Activated T-helper 17 cell treated with anti-CD3 and anti-CD28 coated beads, Interleukin-2, amount 50 U/mL, for 72 hours (primary cell): ENCODE results near the gene MEGF9. TPM values are rescaled to one million over a fixed set of nuclear protein-coding genes. Genes with fewer than 3 reads are reported as not detected.

Experiments used
- ATAC-seq: fragments of 150-1000 bp; cut with Tn5 transposase; replicated peaks from 2 replicates; pipeline ENCODE4 v1.10.0; 2021; ENCODE audit warnings: mild to moderate bottlenecking, moderate library complexity
- H3K27ac Mint-ChIP-seq: one replicate; pipeline ENCODE4 v1.8.0; 2022; ENCODE audit warnings: mixed read lengths
- H3K27me3 Mint-ChIP-seq: one replicate; pipeline ENCODE4 v1.8.0; 2022; ENCODE audit warnings: mixed read lengths
- H3K36me3 Mint-ChIP-seq: one replicate; pipeline ENCODE4 v1.8.0; 2022; ENCODE audit warnings: low read depth, mild to moderate bottlenecking, mixed read lengths
- H3K4me1 Mint-ChIP-seq: one replicate; pipeline ENCODE4 v1.8.0; 2022; ENCODE audit warnings: mixed read lengths
- H3K4me3 Mint-ChIP-seq: one replicate; pipeline ENCODE4 v1.8.0; 2022; ENCODE audit warnings: mild to moderate bottlenecking, mixed read lengths
- H3K9me3 Mint-ChIP-seq: one replicate; pipeline ENCODE4 v1.8.0; 2022; ENCODE audit warnings: mixed read lengths
- total RNA-seq, 2 donors: library from RNA; stranded (reverse); gene quantifications; one replicate each; pipeline ENCODE4 v1.2.3, GENCODE V29; 2022

MEGF9 gene
- total RNA-seq, 2 donors from 2014 or later, result 3.3 to 4.1 TPM

DNA sequence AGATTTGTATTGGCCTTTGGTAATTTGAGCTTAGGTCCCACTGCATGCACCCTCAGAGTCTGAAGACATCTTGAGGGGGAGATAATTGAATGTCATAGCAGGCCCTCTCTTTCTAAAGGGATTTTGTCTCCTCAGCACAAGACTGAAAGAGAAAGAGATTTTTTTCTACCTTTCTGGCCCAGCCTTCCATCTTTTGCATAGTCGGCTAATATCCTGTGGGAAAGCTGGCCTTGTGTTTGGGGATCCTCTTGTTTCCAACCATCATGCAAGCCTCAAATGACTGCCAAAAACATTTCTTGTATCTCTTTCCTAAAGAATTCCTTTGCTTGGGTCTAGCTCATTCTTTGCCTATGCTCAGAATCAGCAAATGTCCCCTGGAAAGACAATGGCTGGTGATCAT, 92.3 kb downstream of the MEGF9 start:
- Mint-ChIP-seq H3K36me3 (no peaks in the 10 kb centered on the region), H3K4me3 (no peak overlapping the region), H3K4me1 (peaks cover 7% of the 10 kb centered on the region), H3K27ac (no peak overlapping the region), H3K9me3 (no peaks in the 10 kb centered on the region), H3K27me3 (no peaks in the 10 kb centered on the region)
- no peak for ATAC-seq

GRCh38 chr9:120619751-120620655, 94.3 kb downstream of the MEGF9 start:
- no peak overlapping the region for H3K4me3 Mint-ChIP-seq
- H3K9me3 Mint-ChIP-seq, result no peaks in the 10 kb centered on the region
- peak; percentile 86 for ATAC-seq
- no peaks in the 10 kb centered on the region for H3K36me3 Mint-ChIP-seq
- peaks cover 7% of the 10 kb centered on the region for H3K4me1 Mint-ChIP-seq
- H3K27me3 Mint-ChIP-seq, result no peaks in the 10 kb centered on the region
- peak overlapping the region; percentile 74 for H3K27ac Mint-ChIP-seq

- H3K4me1 Mint-ChIP-seq, result peaks cover 7% of the 10 kb centered on the region
- H3K4me3 Mint-ChIP-seq, result no peak overlapping the region
- no peaks in the 10 kb centered on the region for H3K27me3 Mint-ChIP-seq
- ATAC-seq, result no peak
- H3K27ac Mint-ChIP-seq, result peak overlapping the region; percentile 7
- no peaks in the 10 kb centered on the region for H3K9me3 Mint-ChIP-seq
- H3K36me3 Mint-ChIP-seq, result no peaks in the 10 kb centered on the region
Observed at GRCh38 chr9:120616966-120617935, 97.0 kb downstream of the MEGF9 start.

GRCh38 chr9:120612218-120612617, 102.1 kb downstream of the MEGF9 start:
- H3K4me1 Mint-ChIP-seq, result no peaks in the 10 kb centered on the region
- H3K9me3 Mint-ChIP-seq, result no peaks in the 10 kb centered on the region
- no peak overlapping the region for H3K27ac Mint-ChIP-seq
- no peaks in the 10 kb centered on the region for H3K27me3 Mint-ChIP-seq
- peaks cover 17% of the 10 kb centered on the region for H3K36me3 Mint-ChIP-seq
- H3K4me3 Mint-ChIP-seq, result no peak overlapping the region
- no peak for ATAC-seq

DNA sequence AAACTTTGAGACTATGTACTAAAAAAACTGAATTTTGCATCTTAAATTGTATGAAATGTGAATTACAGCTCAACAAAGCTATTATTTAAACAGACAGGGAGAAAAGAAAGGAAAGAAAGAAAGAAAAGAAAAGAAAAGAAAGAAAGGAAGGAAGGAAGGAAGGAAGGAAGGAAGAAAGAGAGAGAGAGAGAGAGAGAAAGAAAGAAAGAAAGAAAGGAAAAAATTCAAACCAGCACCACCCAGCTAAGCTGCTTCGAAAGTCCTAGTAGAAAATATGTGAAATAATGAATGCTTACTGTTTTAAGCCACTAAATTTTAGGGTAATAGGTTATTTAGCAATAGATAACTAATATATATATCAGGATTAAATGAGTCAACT, 102.6 kb downstream of the MEGF9 start:
- H3K36me3 Mint-ChIP-seq, result peaks cover 22% of the 10 kb centered on the region
- no peaks in the 10 kb centered on the region for H3K27me3 Mint-ChIP-seq
- no peaks in the 10 kb centered on the region for H3K4me1 Mint-ChIP-seq
- no peaks in the 10 kb centered on the region for H3K9me3 Mint-ChIP-seq
- H3K4me3 Mint-ChIP-seq, result no peak overlapping the region
- ATAC-seq, result no peak
- H3K27ac Mint-ChIP-seq, result no peak overlapping the region

DNA sequence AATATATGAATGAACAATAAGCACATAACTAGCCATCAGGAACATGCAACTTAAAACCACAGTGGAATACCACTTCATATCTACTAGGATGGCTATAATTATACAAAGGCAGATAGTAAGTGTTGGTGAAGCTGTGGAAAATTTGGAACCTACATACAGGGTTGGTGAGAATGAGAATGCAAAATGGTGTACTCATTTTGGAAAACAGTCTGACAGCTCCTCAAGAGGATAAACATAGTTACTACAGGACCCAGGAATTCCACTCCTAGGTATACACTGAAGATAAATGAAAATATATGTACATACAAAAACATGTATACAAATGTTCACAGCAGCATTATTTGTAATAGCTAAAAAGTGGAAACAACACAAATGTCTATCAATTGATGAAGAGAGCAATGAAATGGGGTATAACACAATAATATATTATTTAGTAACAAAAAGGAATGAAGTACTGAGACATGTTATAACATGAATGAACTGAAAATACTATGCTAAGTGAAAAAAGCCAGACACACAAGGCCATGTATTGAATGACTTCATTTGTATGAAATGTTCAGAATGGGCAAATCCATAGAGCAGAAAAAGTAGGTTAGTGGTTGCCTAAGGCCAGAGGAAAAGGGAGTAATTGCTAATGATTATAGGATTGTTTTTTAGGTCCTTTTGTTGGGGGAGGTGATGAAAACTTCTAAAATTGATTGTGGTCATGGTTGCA, 103.1 kb downstream of the MEGF9 start:
- Mint-ChIP-seq H3K27ac (no peak overlapping the region), H3K27me3 (no peaks in the 10 kb centered on the region), H3K4me3 (no peak overlapping the region), H3K9me3 (no peaks in the 10 kb centered on the region), H3K4me1 (no peaks in the 10 kb centered on the region), H3K36me3 (peaks cover 22% of the 10 kb centered on the region)
- no peak for ATAC-seq

DNA sequence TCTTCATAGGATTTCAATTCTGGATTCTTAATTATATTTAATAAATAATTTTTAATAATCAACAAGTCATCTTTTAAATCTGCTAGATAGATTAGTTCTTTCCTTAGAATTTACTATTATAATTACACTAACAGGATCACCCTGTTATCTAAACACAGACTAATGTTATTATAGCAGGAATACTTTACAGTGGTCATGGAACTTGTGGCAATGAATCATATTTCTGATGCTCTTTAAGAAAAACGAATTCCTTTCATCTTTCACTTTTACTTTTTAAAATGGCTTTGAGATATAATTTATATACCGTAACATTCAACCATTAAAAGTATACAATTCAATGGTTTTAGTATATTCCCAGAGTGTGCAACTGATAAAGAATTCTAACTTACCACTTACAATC, 104.6 kb downstream of the MEGF9 start:
- ATAC-seq, result no peak
- Mint-ChIP-seq H3K36me3 (peaks cover 34% of the 10 kb centered on the region), H3K4me3 (no peak overlapping the region), H3K27ac (no peak overlapping the region), H3K4me1 (no peaks in the 10 kb centered on the region), H3K9me3 (no peaks in the 10 kb centered on the region), H3K27me3 (no peaks in the 10 kb centered on the region)

DNA sequence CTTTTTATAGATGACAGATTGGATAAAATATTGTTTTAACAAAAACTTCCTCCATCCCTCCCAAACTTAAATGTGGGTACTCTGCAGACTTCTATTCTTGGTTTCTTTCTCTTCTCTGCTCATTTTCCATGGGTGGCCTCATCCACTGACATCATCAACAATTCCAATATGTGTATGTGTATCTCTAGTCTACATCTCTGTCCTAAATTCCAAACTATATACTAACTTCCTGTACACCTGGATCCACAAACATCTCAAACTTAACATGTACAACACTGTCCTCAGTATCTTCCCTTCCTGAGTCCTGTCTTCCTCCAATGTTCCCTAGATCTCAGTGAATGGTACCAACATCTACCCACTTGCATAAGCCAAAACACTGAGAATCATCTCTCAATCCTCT, 105.8 kb downstream of the MEGF9 start:
- Mint-ChIP-seq H3K4me1 (no peaks in the 10 kb centered on the region), H3K27ac (no peak overlapping the region), H3K9me3 (no peaks in the 10 kb centered on the region), H3K27me3 (no peaks in the 10 kb centered on the region), H3K4me3 (no peak overlapping the region), H3K36me3 (peaks cover 35% of the 10 kb centered on the region)
- no peak for ATAC-seq

- no peak for ATAC-seq
- Mint-ChIP-seq H3K4me1 (no peaks in the 10 kb centered on the region), H3K9me3 (no peaks in the 10 kb centered on the region), H3K36me3 (peaks cover 28% of the 10 kb centered on the region), H3K4me3 (no peak overlapping the region), H3K27me3 (no peaks in the 10 kb centered on the region), H3K27ac (no peak overlapping the region)
Observed at GRCh38 chr9:120603591-120603990, 110.7 kb downstream of the MEGF9 start.

GRCh38 chr9:120603010-120603409, 111.3 kb downstream of the MEGF9 start:
- Mint-ChIP-seq H3K9me3 (no peaks in the 10 kb centered on the region), H3K4me1 (no peaks in the 10 kb centered on the region), H3K36me3 (peaks cover 24% of the 10 kb centered on the region), H3K27ac (no peak overlapping the region), H3K27me3 (no peaks in the 10 kb centered on the region), H3K4me3 (no peak overlapping the region)
- ATAC-seq, result no peak

- ATAC-seq, result no peak
- H3K9me3 Mint-ChIP-seq, result no peaks in the 10 kb centered on the region
- no peaks in the 10 kb centered on the region for H3K36me3 Mint-ChIP-seq
- H3K27me3 Mint-ChIP-seq, result no peaks in the 10 kb centered on the region
- no peak overlapping the region for H3K27ac Mint-ChIP-seq
- H3K4me1 Mint-ChIP-seq, result no peaks in the 10 kb centered on the region
- H3K4me3 Mint-ChIP-seq, result no peak overlapping the region
Observed at GRCh38 chr9:120593955-120594277, 120.4 kb downstream of the MEGF9 start.

GRCh38 chr9:120593250-120593954, 120.9 kb downstream of the MEGF9 start:
- H3K9me3 Mint-ChIP-seq, result no peaks in the 10 kb centered on the region
- ATAC-seq, result no peak
- no peaks in the 10 kb centered on the region for H3K4me1 Mint-ChIP-seq
- no peak overlapping the region for H3K4me3 Mint-ChIP-seq
- no peak overlapping the region for H3K27ac Mint-ChIP-seq
- no peaks in the 10 kb centered on the region for H3K36me3 Mint-ChIP-seq
- no peaks in the 10 kb centered on the region for H3K27me3 Mint-ChIP-seq

DNA sequence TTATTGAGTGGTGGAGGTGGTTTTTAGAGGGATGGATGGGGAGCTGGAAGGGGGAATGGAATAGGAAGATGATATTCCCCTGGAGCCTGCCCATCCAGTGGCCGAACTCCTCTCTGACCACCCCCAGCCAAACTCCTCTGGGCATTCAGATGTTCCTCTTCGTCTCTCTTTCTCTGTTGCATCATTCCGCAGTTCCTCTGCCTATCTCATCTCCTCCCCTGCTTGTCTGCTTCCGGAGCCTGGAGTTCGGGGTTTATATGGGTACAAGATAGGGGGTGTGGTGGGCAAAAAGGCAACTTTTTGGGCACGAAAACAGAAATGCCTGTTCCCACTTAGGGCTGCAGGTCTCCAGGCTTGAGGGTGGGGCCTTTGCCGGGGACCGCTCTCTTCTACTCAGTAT, 122.1 kb downstream of the MEGF9 start:
- H3K4me1 Mint-ChIP-seq, result no peaks in the 10 kb centered on the region
- no peak for ATAC-seq
- no peaks in the 10 kb centered on the region for H3K36me3 Mint-ChIP-seq
- H3K27me3 Mint-ChIP-seq, result no peaks in the 10 kb centered on the region
- no peak overlapping the region for H3K4me3 Mint-ChIP-seq
- no peak overlapping the region for H3K27ac Mint-ChIP-seq
- H3K9me3 Mint-ChIP-seq, result no peaks in the 10 kb centered on the region

DNA sequence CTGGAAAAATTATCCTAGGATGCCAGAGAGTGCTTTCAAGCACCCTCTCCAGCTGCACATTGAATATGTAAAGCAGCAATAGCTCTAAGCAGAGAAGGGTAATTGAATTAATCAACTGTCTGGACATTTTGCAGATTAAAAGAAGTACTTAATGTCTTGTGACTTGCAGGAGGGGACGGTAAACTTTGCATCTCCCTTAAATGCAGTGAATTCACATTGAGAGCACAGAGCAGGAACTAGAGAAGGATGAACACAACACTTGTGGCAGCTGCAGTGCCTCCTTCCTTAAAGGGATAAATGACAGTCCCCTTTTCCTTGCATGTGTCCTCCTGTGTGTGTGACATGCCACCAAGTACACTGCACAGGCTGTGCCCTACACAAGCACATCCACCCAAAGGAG, 126.9 kb downstream of the MEGF9 start:
- H3K9me3 Mint-ChIP-seq, result no peaks in the 10 kb centered on the region
- H3K4me3 Mint-ChIP-seq, result no peak overlapping the region
- H3K27ac Mint-ChIP-seq, result no peak overlapping the region
- no peak for ATAC-seq
- H3K27me3 Mint-ChIP-seq, result no peaks in the 10 kb centered on the region
- no peaks in the 10 kb centered on the region for H3K36me3 Mint-ChIP-seq
- no peaks in the 10 kb centered on the region for H3K4me1 Mint-ChIP-seq
